GM19468 (cell line): Measurements from ENCODE around the gene CA12.
"Not testable (repeated sequence)": the region's sequence is repeated elsewhere in the genome, so short reads cannot be mapped to it uniquely, and the experiment has no call there.

Source experiments
- ATAC-seq: cut with Tn5 transposase; IDR thresholded peaks from one replicate; pipeline ENCODE4 v1.9.1; 2021; ENCODE audit warnings: mild to moderate bottlenecking, moderate library complexity, moderate number of reproducible peaks; ENCODE audit not compliant: unreplicated experiment; ENCODE audit errors: extremely low read depth

Gene CA12

DNA sequence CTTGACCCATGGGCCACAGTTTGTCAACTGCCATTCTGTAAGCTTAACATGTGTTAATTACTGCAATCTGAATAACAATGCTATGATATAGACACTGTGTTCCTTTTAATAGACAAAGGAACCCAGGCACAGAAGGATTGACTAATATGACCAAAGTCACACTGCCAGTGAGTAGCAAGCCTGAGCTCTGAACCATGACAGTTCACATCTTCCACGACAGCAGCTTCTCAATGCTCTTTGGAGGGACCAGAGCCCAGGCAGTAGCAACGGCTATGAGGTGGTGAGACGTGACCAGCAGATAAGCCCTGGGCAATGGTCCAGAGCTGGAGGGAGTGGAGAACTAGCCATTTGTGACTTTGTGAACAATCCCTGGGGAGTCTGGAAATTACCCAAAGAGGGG lies 19.4 kb downstream of the CA12 start:
- ATAC-seq: no peak

DNA sequence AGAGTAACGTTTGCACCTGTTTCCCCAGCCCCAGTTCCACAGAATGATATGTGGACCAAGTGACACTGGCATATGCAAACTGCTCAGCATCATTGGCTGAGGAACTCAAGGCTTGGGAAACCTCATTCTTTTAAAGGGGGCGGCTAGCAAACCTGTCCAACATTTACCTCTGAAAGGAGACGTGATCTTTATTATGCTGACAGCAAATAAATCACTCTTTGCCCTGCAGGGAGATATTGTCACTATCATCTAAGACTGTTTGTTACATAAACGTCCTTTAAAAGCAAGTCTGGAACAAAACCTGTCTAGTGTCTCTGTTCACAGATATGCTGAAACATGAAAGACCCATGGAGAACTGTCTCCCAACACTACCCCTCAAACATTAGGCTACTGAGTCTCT lies 21.5 kb downstream of the CA12 start:
- ATAC-seq: no peak

DNA sequence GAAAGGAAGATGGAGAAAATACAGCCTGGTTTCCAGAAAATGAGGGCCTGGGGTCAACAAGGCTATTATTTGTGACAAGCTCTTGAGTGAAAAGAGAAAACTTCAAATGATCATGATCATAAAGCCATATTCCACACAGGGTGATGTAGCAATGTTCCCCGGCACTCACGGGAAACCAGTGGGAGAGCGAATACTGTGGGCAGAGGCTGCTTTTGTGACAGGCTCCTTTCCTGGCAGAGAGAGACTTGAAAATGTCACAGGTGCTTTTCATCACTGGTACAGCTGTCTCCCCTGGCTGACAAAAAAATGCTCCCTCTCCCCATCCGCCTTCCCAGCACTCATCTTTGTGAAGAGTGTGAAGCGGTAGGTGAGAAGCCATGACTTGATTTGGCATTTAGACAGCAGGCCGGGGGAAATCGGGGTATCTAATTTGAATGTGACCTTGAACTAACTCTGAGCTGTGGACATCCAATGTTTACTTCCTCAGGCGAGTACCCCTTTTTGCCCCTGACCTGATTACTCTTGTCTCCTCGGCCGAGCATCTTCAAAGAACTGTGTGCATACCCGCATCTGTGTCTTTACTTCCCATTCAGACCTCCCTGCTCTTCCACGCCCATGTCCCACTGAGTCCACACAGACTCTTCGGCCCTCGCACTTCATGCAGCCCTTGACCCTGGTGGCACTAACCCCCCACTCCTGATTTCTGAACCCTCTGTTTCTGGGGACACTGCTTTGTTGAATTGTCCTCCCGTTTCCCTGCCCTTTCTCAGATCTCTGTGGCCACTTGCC lies 23.2 kb downstream of the CA12 start:
- ATAC-seq: no peak

DNA sequence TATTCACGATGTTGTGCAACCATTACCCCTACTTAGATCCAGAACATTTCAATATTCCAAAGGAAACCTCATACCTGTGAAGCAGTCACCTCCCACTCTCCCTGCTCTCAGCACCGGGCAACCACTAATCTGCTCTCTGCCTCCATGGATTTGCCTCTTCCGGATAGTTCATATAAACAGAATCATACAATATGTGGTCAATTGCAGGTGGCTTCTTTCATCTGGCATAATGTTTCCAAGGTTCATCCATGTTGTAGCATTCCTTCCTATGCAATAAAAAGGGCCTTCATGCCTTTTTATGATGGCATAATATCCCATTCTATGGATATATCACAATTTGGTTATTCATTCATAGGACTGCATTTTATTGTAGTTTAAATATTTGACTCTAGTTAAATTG lies 23.9 kb downstream of the CA12 start:
- no peak for ATAC-seq

DNA sequence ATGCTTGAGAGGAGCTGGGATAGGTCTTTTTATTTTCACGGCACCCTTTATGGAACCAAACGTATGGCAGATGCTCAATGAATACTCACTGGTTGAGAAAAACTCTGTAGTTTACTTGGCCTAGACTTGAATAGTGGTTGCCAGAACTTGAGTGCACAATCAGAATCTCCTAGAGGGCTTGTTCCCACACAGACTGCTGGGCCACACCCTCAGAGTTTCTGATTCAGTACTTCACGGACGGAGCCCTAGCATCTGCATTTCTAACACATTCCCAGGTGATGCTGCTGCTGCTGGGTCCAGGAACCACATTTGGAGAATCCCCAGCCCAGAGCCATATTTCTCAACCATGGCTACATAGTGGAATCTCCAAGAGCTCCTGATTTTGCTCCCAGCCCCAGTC lies 24.6 kb downstream of the CA12 start:
- no peak for ATAC-seq

DNA sequence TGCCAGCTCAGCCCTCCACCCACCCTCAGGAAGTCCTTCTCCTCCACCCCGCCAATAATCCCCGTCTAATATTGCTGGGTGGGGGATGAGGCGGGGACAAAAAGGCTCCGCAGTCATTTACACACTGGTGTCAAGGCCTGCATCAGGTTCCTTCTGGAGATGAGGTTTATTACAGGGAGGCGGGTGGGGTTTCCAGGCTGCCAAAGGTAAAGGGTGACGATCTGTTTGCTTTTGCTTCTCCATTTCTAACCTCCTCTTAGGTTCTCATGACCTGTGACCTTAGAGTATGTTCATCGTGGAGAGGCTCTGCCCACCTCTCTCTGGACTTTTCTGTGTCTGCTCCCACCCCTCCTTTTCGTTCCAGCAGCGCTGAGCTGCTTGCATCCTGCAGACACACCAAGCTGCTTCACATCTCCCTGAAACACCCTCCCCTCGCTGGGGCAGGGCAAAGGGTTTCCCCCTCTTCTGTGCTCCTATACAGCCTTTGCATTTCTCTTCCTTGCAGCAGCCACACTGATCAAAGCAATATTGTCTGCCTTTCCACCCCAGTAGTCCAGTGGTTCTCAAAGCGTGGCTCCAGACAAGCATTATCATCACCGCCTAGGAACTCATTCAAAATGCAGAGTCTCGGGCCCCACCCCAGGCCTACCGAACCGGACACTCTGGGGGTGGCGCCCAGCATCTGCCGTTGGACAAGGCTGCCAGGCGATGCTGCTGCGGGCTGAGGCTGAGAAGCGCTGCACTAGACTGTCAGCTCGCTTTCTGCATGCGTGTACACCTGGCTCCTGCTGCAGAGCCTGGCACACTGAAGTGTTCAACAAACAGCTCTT lies 26.6 kb downstream of the CA12 start:
- no peak for ATAC-seq

DNA sequence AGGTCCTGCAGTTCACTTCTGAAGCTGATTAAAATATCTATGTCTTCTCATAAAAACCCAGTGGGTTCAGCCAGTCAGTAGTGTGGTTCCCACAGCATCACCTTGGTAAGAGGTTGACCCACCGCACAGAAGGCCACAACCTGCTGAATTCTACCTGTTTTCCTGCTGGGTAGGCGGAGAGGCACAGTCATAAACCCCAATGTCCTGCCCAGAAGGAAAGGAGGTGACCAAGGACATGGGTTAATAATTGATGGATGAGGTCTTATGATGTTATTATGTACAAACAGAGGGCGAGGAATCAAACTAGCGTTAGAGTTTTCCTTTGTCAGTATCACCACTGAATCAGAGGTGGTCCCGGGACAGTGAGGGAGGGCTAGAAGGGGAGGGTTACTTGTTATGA lies 27.8 kb downstream of the CA12 start:
- ATAC-seq: no peak

DNA sequence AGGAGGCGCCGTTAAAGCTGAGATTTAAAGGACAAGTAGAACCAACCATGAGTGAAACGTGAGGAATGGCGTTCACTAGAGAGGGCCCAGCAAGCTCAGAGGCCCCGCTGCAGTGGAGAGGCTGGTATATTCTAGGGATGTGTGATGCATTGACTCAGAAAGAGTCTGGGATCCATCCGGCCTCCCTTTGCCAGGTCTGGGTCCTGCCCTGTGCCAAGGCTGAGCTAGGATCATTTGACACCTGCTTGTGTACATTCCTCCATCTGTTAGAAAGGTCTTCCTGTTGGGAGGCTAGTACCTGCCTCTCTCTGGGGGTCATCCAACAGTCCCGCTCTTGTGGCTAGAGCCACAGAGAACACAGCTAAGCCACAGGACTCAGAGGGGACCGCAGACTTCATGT lies 28.4 kb downstream of the CA12 start:
- ATAC-seq: no peak

DNA sequence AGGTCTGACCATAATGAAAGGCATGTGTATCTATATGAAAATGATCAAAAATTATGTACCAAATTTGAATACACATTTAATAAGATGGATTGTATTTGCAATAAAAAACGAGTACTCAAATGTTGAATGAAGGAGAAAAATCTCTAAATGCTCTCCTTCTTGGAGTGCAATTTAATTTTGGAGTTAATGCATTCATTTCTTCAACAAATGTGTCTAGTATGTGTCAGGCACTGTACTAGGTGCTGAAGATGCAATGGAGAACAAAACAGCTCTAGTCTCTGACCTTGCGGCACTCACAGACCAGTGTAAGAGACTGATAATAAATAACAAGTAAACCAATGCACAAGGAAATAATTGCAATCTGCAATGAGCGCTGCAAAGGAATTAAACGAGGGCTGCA lies 28.8 kb downstream of the CA12 start:
- no peak for ATAC-seq

DNA sequence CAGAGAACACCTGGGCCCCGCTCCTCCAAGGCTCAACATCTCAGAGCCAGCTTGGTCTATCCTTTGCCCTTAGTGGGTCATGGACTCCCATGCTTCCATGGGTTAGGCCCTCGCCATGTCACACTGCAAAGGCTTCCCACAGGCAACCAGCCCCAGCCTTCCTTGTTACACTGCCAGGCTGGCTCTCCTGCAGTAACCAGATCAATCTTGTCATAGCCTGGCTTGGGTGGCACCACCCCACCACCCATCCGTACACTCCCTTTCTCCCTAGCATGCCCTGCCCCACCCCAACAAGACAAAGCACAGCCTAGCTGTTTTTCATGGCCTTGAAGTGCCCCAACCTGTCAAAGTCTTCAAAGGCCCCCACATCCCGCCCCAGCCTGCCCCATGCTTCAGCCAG lies 30.5 kb downstream of the CA12 start:
- no peak for ATAC-seq

DNA sequence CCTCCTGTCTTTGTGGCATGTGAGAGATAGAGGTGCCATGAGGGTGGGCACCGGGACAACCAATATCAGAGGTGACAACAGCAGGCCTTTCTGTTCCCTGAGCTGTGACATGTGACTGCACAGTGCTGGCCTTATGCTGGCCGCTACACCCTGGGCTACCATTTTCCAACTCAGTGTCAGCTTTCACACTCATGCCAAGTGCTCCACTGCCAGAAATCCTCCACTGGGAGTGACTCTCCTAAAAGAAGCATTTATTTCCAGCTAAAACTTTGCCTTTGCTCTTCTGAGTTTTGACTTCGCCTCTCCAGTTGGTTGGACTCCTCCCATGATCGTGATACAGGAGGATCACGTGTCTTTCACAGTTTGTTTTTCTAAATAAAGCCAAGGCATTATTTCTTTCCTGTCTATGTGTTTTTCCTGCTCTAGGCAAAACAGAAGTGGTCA lies 31.4 kb downstream of the CA12 start:
- no peak for ATAC-seq

DNA sequence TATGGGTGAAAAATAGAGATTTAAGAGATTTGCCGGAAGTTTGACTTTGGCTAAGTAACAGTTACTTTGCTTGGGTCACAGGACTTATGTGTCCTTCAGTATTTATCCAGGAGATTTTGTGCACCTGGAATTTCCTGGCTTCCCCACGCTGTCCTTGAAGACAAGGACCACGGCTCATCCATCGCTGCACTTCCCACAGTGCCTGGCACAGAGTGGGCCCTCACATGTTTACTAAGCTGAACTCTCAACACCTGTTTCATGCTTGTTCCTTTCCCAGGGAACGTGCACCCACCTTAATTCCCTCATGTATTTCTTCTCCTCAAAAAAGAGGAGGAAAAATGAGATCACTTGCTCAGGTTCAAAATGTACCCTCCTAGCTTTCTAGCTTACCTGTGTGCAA lies 32.0 kb downstream of the CA12 start:
- no peak for ATAC-seq

DNA sequence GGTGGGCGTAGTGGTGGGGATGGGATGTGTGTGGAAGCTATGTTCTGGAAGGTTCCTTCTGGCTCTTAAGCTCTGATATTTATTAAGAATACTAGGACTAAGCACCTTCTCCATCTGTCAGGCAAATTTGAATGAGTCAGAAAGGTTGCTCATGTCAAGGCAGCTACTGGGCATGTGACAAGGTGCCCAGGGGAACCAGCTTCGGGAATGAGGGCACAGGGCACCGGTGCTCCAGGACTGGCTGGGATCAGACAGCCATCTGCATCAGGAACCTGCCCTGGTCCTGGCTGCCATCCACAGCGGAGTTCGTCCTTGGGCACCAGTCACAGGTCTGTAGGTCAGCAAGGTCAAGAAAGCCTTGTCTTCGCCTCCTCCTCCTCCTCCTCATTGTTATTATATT lies 32.5 kb downstream of the CA12 start:
- ATAC-seq: no peak

DNA sequence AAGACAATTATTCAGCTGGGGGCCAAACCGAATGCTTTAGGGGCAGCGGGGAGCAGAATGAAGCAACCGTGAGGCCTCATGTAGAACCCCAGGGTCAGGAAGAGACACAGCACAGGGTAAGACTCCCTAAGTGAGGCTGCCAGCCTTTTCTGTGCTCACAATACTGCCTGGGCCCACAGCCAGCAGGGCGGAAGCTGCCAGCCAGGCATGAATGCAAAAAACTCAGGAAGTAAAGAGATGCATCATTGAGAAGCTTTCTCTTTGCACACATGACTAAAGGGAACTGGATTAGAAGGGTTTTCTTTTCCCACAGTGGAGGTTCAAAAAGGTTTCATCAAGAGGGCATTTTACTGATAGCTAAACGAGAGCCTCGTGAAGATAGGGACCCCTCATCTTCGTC lies 33.3 kb downstream of the CA12 start:
- ATAC-seq: no peak

DNA sequence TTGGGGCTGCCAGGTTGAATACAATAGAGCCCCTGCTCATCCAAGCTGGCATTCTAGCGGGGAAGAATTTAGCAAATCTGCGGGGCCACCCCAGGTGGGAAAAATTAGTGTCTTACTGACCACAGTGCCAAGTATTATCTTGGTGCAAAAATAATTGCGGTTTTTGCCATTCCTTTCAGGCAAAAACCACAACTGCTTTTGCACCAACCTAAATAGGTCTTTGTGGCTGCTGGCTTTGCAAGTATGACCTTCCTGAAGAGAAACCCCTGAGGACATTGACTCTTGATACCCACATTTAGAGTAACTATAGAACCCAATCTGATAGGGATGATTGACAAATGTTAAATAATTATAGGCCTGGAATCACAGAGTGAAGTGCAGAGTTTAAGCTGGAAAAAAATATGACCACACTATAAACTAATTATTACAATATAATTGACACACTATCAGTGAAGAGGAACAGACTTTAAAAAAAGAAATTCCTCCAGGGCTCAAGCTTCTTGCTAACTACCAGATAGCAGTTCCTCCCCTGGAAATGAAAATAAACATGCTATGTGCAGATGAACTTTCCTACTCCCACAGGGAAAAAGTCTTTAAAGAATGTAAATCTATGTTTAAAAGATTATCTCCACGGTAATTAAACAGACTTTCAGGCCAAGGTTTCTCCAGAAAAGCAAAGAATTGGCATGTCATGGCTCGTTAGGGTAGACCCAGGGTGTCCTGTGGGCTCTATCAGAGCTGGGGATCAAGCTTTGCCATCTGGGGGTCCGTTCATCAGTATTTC lies 34.4 kb downstream of the CA12 start:
- no peak for ATAC-seq

DNA sequence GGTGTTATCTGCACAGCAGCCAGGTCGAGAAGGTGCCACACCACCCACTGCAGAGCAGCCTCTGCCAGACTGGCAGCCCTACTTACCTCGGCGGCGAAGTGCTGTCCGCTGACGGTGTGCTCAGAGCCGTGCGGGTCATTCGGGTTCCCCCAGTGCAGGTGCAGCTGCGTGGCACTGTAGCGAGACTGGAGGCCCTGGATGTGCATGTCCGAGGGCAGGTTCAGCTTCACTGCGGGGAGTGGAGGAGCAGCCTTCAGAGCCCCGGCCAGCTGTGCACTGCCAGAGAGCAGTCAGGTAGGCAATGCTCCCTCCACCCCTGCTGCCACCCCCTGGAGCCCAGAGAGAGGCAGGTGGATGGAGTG lies 36.3 kb downstream of the CA12 start:
- no peak for ATAC-seq

DNA sequence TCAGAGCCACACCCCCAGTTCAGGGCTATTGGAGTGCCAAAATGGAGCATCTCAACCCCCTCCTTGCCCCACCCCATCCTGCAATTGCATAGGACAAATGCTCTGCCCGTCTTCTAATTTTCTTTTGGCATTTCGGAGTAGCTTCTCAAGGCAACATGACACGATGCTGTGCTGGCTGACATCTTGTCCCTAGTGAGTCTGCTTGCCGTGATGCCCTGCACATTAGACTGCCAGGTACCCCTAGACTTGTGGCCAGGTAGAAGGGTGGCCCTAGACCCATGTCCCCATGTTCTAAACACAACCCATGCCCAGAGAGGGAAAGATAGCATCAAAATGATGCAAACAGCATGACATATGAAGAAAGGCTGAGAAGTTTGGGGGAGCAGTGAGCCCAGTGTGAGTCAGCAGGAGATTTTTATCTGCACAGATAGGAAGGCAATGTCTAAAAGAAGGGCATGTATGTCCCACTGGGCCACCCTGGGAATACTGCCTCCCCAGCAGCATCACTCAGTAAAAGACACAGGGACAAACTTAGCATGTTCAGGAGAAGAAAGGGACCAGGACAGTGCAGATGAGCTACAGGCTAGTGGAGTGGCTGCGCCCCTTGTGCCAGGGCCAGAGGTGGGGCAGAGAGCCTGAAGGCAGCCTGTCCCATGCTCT lies 36.8 kb downstream of the CA12 start:
- no peak for ATAC-seq

DNA sequence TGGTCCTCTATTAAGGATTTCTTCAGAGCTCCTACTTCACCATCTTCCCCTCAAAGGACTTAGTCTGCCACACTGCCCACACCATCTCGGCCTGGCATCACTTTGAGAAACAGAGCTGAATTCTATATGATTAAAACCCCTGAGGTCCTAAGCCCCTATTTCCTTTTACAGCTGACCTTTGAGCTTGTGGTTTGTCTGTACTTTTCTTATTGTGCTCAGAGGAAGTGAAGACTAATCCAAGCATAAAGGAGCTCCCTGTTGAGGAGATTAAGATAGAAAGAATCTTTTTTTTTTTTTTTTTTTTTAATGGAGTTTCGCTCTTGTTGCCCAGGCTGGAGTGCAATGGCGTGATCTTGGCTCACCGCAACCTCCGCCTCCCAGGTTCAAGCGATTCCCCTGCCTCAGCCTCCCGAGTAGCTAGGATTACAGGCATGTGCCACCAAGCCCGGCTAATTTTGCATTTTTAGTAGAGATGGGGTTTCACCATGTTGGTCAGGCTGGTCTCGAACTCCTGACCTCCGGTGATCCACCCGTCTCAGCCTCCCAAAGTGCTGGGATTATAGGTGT lies 38.6 kb downstream of the CA12 start:
- not testable (repeated sequence) for ATAC-seq

DNA sequence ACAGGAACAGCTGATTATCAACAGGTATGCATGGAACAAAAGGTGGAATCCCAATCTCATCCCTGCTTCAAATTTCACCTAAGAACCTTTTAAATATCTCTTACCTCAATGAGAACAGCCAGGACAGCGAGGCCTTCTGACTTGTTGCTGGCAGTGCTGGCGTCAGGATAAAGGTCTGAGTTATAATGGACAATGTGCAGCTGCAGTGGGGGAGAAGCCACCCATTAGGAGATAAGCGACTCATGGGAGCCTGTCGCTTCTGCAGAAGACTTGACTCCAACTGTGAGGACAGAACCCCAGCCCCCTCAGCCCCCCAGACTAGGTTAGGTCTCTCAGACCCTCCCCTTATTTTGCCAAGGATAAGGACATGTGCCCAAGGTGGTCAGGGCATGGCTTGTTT lies 39.7 kb downstream of the CA12 start:
- ATAC-seq: no peak

DNA sequence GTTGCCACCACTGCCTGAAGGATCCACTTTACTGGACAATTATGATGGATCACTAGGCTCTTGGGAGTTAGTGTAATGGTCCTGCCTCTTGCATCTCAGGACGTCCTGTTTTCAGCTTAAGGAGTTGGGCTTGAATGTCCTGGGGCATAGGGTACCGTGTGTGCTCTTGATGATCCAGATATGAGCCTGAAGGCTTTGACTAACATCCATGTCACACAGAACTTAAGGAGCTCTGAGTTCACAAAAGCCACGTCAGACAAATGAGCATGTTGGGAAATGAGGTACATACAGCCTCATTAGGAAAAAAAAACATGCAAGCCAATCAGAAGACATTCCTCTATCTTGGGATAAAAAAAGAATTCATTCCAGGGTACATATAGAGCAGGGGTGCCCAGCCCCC lies 40.8 kb downstream of the CA12 start:
- ATAC-seq: no peak
